ENCODE measurements around the gene JRKL.

GRCh38 chr11:96389720-96390487 is at the start of gene JRKL, which contains the start of gene CCDC82:
- no peak for TF ChIP-seq GATA2 (IDR thresholded peaks at IDR 0.05; ENCODE audit: low read depth, low read length)
- no peak for TF ChIP-seq GATA3 (IDR thresholded peaks at IDR 0.05; ENCODE audit: low read depth, low read length)
